Right lung (tissue), 10 donors: ENCODE results near the gene SCN2A. TPM values are rescaled to one million over a fixed set of nuclear protein-coding genes. Genes with fewer than 3 reads are reported as not detected.
A peak's percentile ranks its signal among the peaks of the same experiment; 100 is the strongest.

Experiments
- DNase-seq, 2 donors: peaks; one replicate each; pipeline ENCODE4 v3.0.0-alpha.2; 2013
- long read RNA-seq, 8 donors: transcript quantifications; one replicate each; lab custom pipeline, GENCODE V29; 2026
- polyA plus RNA-seq, 5 donors: library from polyadenylated mRNA; unstranded; fragments of 120-200 nt; gene quantifications; one replicate each; pipeline versions ENCODE4 v1.2.1 to v1.2.3, GENCODE V29; 2013; ENCODE audit warnings: inconsistent platforms in 1 of 5, low replicate concordance in 1 of 5; ENCODE audit not compliant: insufficient read length in 5 of 5, insufficient read depth in 1 of 5

Gene SCN2A
- under 1 TPM; 0.31 to 0.61 (median 0.41) TPM for polyA plus RNA-seq
- long read RNA-seq, donor 1, result 0 reads
- long read RNA-seq, donor 2, result 0 reads
- long read RNA-seq, donor 3, result 0 reads
- long read RNA-seq, donor 4, result 0 reads
- long read RNA-seq, donor 5, result 0 reads
- long read RNA-seq, donor 6, result 0 reads
- long read RNA-seq, donor 7, result 0 reads
- long read RNA-seq, donor 8, result 0 reads

- peak in 1 of 2 donors; percentile 5 for DNase-seq
These were observed at the start of gene SCN2A for GRCh38 chr2:165239230-165239629. SCN2A (plus strand) TSS chr2:165239414; CDS start chr2:165295824, 56,410 bp downstream.

GRCh38 chr2:165191096-165191728 is 48.0 kb upstream of the SCN2A start:
- no peak for DNase-seq

- no peak for DNase-seq
These were observed 46.5 kb upstream of the SCN2A start for GRCh38 chr2:165192729-165193128.

GRCh38 chr2:165193178-165193777 is 45.9 kb upstream of the SCN2A start:
- DNase-seq, result no peak

DNA sequence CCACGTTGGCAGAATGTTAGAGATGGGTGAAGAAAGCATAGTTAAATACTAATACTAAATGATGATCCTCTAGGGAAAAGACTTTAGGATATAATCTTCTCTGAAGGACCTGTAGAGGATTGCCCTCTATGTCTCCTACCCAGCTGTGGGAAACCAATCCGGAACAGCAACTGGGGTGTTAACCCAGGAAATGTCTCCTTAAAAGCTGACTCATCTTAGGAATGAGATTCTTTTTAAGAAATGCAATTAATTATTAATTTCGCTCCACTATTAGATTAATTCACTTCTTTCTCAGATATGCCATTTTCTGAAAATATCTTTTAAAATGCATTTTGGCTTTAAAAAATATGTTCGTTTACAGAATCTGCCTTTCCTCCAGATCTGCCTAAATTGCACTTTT is 42.8 kb upstream of the SCN2A start:
- no peak for DNase-seq

GRCh38 chr2:165197346-165197745 is 41.9 kb upstream of the SCN2A start:
- no peak for DNase-seq

- no peak for DNase-seq
These were observed 41.0 kb upstream of the SCN2A start for GRCh38 chr2:165198181-165198580.

GRCh38 chr2:165202239-165202638 is 37.0 kb upstream of the SCN2A start:
- no peak for DNase-seq

DNA sequence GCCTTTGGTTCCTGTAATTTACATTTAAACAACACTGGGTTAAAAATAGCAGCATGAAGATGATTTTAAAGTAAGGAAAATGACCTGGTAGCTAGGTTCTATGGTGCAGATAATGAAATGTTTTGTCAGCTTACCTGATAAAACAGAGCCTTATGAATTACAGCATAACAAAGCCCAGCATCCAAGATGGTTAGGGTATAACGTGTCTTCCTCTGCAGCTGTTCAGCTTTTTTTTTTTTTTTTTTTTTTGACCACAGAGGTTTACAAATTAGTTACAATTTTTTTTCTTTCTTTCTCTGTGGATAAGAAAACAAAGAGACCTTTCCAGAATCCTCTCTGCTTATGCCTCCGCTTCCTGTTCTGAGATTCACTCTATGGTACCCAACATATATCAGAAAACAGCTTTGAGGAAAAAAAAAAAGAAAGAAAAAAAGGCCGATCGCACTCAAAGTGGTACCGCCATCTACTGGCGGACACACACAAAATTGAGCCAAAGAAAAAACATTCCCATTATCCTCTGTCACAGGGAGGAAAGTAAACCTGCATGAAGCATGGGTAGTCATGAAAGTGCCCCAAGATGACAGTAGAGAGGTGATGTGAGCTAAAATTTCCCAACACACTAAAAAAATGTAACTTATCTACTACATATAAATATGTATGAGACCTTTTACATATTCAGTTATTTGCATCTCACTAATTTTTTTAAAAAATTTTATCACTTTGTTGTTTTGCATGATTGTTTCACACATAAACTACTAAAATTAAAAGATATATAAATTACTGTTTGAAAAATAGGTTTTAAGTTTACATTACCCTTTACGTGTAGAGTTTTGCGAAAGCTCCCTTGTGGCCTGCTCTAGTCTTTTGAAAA is 35.3 kb upstream of the SCN2A start, which contains the start of gene SCN3A:
TSS of gene SCN3A (minus strand) at position 362 of the 871 bp plus-strand sequence. CDS start 27,656 bp downstream, outside the sequence.
- peak; percentile 12 to 27 for DNase-seq

DNA sequence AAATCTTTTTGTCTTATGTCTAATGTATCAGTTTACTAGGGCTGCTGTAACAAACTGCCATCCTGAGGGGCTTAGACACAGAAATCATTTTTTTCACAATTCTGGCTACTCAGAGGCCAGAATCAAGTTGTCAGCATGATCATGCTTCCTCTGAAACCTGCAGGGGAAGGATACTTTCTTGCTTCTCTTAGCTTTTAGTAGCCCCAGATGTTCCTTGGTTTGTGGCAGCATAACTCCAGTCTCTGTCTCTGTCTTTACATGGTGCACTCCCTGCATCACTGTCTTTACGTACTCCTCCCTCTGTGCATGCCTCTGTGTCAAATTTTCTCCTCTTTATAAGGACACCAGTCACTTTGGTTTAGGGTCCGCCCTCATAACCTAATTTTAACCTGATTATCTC is 33.3 kb upstream of the SCN2A start:
- no peak for DNase-seq

DNA sequence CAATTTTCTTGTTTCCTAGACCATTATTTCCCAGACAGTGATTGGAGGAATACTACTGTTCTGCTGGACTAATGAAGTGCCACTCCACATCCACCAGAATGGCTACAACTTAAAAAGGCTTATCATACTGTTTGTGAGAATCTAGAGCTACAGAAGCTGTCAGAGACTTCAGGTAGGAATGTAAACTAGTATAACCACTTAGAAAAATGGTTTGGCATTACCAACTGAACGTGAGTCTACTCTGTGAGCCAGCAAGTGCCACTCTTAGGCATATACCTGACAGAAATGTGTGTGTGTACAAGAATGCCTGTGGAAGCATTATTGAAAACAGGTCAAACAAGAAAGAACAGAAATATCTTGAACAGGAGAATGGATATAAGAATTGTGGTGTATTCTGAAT is 31.1 kb upstream of the SCN2A start:
- DNase-seq, result no peak

DNA sequence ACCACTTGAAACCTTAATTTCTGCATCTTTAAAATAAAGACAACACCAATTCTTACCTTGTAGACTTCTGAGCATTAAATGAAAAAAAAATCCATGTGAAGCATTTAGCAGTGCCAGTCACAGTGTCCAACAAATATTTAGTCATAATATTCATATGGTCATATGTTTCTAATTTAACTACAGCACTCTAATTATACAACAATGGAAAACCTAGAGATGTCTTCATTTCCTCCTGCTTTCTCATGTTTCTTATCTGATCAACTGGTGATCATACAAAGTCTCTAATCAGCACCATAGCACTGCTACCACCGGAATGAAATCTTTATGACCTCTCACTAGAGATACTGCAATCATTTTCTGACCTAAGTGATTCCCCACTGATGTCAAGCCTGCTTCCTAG is 25.1 kb upstream of the SCN2A start:
- DNase-seq, result no peak

DNA sequence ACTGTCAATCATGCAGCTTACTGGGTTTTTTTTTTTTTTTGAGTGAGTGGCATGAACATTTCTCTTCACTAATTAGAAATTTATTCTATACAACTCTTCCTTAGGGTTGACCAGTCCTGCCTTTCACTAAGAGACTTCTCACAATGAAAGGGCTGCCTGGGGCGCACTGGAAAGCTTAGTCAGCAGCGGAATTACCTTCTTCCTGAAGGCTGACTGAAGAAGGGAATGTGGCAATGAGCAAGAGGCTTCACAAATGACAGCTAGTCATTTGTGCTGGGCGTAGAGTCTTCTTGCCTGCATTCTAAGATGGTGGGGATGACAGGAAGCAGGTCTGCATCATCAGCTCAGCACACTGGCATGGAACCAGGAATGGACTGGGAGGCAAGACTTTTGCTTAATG is 19.7 kb upstream of the SCN2A start:
- DNase-seq, result no peak

DNA sequence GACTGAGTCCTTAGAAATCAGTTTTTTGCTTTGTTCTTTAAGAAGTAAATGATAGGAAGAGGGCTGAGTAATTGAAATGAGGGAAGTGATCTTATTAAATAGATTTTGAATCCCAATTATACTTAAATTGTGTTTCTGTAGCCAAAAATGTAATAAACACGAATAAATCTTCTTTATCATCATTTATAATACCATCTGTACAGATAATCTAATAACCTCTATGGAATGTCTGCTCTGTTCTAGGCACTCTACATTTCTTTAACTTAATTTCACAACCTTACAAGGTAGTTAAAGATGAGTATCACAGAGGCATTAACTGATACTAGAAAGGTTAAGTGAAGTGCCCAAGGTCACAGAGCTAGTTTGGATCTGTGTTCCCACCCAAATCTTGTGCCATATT is 14.3 kb upstream of the SCN2A start:
- DNase-seq, result no peak

GRCh38 chr2:165227571-165227970 is 11.6 kb upstream of the SCN2A start:
- DNase-seq, result no peak

DNA sequence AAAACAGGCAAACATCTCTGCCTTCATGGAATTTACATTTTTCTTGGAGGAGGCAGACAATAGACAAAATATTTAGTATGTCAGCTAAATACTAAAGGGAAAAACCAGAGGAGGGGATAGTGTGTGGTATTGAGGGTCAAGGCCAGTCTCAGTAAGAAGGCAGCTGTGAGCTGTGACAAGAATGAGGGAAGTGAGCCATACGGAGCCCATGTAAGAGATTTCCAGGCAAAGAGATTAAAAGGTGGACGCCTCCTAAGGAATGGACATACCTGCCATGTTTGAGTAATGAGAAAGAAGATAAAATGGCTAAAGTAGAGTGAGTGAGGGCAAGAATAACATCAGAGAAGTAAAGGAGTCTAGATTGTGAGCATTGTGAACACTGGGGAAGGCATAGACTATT is 2.2 kb upstream of the SCN2A start:
- DNase-seq, result no peak

DNA sequence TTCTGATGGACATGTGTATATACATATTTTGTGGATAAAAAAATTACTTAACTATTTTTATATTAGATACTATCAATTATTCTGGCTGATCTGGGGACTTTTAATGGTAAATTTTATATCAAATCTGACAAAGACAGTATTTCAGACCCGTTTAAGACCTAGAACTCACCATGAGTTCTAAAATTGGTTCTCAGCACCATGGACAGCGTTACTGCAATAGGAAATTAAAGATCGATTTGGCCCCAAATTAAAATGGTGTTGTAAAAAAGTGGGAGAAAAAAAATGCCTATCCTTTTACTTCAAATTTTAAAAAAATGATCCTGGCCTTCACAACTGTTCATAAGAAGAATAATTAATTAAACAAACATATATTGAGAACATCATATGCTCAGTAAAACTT is 919 bp upstream of the SCN2A start:
- DNase-seq, result peak in 1 of 2 donors; percentile 12

DNA sequence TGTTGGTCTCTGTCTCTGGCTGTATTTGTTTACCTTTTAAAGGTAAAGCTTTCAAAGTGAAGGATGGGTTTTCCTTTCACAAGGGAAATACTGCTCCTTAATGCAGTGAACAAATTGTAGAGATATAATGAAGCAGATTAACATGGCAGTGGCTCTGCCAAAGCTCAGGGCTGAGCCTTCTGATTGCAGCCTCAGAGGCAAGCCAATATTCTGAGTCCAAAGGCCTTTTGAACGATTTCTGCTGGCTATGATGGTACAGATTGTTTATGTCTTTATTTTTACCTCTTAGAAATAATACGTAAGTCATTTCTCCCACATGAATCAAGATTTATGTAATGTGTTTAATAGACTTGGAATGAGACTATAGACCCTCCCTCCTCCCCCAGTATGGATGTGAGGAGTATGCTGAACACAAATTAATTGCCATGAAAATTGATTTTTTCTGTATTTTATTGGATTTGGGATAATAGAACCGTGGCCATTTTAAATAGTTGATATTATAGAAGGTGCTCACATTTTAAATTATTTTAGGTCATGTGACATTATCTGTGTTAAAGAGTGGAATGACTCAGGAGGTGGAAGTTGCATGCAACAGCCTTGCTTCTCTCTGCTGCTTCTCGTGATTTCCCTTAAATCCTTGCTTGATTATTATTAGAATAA is 772 bp downstream of the SCN2A start:
- DNase-seq, result no peak

GRCh38 chr2:165240916-165241315 is 1.7 kb downstream of the SCN2A start:
- DNase-seq, result no peak

DNA sequence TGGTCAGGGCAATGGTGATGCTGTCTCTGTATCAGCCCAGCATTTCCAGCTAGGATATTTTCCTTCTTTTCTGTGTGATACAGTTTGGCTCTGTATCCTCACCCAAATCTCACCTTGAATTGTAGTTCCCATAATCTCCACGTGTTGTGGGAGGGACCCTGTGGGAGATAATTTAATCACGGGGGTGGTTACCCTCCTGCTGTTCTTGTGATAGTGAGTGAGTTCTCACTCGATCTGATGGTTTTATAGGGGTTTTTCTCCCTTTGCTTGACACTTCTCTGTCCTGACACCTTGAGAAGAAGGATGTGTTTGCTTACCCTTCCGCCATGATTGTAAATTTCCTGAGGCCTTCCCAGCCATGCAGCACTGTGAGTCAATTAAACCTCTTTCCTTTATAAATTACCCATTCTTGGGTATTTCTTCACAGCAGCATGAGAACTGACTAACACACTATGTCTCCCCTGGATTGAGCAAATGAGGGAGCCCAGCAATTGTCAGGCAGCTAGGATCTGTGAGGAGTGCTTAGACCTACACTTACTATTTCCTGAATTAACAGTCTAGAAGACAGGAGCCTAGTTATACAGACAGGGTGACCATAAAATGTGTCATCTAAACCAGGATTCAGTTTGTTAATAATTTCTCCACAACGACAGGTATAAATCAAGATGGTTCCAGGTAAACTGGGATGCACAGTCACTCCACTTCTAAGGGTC is 6.0 kb downstream of the SCN2A start:
- no peak for DNase-seq

GRCh38 chr2:165248238-165248637 is 9.0 kb downstream of the SCN2A start:
- no peak for DNase-seq
